Ureter (tissue), 1 donor: ENCODE data around the gene CDK8. TPM values are rescaled to one million over a fixed set of nuclear protein-coding genes. Genes with fewer than 3 reads are reported as not detected.
"Not testable (repeated sequence)": the region's sequence is repeated elsewhere in the genome, so short reads cannot be mapped to it uniquely, and the experiment has no call there.

ENCODE experiments used
- DNase-seq: peaks from one replicate; pipeline ENCODE4 v3.0.0-alpha.2; 2020; ENCODE audit warnings: low spot score
- total RNA-seq: library from RNA; stranded (reverse); gene quantifications from one replicate; pipeline ENCODE4 v1.2.4, GENCODE V29; 2023
- donor health status: DM: yes; HTN: yes; CAD: no.

The CDK8 gene
- total RNA-seq, 1 donor from 2014 or later = 18.0 TPM

- no peak for DNase-seq
Observed at GRCh38 chr13:26253262-26253786, 605 bp upstream of the CDK8 start.

GRCh38 chr13:26254583-26255111 lies 718 bp downstream of the CDK8 start:
- DNase-seq = peak; percentile 62

- DNase-seq = no peak
Observed at GRCh38 chr13:26255115-26255514, 1.2 kb downstream of the CDK8 start.

- no peak for DNase-seq
Observed at GRCh38 chr13:26255691-26256277, 1.9 kb downstream of the CDK8 start.

GRCh38 chr13:26257049-26257448 lies 3.1 kb downstream of the CDK8 start:
- DNase-seq = no peak

DNA sequence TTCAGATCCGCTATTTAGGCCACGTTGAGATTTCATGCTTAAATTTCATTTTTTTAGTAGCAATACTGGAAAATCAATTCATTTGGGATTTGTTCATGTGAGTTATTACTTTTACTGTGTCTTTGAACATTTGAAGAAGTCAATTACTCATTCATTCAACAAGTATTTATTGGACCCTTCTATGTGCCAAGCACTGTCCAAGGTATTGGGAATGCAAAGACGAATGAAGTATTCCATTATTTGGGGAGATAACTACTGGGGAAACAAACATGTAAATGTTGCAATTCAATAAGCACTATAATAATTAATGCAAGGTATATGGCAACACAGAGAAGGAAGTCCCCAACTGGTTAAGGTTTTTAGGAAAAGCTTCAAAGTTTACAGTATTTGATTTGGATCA lies 5.7 kb downstream of the CDK8 start:
- DNase-seq = no peak

GRCh38 chr13:26262156-26262555 lies 8.2 kb downstream of the CDK8 start:
- DNase-seq = no peak

DNA sequence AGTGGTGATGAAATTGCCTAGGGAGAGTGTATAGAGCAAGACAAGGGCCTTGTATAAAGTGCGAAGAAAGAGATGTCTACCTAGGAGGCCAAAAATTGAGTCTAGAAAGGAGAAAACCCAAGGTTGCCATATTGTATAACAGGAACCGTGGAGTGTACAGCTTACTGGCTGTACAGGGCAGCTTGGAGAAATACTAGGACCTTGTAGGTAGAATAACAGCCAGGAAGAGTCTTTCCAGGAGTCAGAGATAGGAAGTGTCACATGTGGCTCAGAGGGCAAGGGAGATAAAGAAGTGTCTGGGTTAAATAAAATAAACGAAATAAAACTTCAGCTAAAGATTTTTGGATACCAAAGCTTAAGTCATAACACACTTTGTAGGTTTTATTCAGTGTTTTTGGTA lies 12.4 kb downstream of the CDK8 start:
- no peak for DNase-seq

- DNase-seq = no peak
Observed at GRCh38 chr13:26270707-26271106, 16.8 kb downstream of the CDK8 start.

DNA sequence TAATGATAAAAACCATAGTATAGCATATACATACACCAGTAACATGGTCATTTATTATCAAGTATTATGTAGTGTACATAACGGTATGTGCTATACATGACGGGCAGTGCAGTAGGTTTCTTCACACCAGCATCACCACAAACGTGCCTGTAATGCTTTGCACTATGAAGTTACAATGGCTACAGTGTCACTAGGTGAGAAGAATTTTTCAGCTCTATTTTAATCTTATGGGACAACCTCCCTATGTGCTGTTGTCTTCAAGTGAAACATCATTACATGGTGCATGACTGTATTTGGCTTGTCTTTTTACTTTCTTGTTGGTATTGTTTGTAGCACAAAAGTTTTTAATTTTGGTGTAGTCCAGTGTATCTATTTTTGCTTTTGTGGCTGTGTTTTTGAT lies 18.7 kb downstream of the CDK8 start:
- no peak for DNase-seq

DNA sequence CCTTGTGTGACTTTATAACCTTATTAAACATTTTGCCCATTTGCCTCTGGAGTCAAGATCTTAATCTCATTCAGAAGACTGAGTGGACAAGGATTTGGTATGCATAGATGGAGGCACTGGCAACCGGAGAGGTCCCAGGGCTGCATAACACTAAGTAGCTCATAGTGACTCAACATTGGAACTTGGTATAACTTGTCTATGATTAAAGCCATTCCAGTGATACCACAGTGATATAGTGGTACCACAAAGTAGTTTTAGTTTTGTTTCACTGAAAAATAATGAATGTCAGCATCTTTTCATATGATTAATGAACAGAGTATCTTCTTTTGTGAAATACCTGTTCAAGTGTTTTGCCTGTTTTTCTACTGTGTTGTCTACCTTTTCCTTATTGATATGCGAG lies 26.4 kb downstream of the CDK8 start:
- no peak for DNase-seq

DNA sequence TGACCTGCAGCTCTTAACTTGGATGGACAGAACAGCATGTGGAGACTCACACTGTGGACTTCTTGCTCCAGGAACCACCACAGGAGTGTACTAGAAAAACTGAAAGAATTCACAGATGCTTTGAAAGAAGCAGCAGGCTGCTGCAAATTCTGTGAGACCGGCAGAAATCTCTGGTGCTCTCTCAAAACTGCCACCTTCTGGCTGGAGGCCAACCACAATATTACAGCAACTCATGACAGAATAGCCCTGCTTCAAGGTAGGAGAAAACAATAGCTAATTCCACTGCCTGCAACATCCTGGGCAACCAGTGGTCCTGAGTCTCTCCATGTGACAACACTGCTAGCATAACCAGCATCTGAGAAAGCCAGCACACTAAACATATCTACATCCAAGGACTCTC lies 26.9 kb downstream of the CDK8 start:
- no peak for DNase-seq

DNA sequence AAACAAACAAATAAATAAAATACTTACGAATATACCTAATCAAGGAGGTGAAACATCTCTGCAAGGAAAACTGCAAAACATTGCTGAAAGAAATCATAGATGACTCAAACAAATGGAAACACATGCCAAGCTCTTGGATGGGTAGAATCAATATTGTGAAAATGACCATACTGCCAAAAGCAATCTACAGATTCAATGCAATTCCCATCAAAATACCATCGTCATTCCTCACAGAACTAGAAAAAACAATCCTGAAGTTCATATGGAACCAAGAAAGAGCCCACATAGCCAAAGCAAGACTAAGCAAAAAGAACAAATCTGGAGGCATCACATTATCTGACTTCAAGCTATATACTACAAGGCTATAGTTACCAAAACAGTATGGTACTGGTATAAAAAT lies 32.0 kb downstream of the CDK8 start:
- not testable (repeated sequence) for DNase-seq

GRCh38 chr13:26288838-26289237 lies 34.9 kb downstream of the CDK8 start:
- DNase-seq = not testable (repeated sequence)

DNA sequence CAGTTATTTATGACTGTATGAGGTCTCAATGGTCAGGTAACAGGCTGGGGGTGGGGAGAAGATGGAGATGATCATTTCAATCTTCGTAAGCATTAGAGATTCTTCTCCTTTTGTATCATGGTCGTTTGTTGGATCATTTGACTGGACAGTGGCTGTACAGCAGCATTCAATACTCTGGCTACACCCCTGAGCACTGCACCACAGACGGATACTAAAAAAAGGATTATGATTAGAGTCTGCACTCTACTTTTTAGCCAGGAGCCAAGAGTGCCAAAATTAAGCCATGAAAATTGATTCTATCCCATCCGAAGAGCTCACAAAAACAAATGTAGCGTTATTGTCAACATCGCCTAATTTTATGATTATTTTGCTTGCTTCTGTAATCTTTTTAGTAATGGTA lies 41.9 kb downstream of the CDK8 start:
- no peak for DNase-seq

DNA sequence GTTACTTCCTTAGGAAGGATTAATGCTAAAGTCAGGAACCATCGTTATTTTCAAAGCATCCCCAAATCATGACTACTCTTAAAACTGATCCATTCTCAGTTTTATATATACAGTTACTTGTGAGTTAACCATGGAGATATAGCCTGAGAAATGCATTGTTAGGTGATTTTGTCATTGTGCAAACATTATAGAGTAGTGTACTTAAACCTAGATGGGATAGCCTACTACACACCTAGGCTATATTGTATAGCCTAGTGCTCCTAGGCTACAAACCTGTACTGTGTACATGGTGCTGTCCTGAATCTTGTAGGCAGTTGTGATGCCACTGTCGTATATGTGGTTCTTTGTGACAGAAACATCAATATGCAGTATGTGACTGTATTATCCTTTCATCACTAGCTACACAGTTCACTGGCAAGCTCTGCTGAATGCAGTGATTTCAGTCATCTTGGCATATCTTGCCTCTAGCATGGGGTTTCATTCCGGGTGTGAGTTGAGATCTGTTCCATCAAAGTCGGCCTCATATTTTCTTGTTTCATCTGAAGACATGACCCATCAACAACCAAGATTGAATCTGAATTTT lies 45.3 kb downstream of the CDK8 start:
- no peak for DNase-seq

- no peak for DNase-seq
Observed at GRCh38 chr13:26300140-26300539, 46.2 kb downstream of the CDK8 start.

GRCh38 chr13:26305676-26306075 lies 51.7 kb downstream of the CDK8 start:
- DNase-seq = no peak

- no peak for DNase-seq
Observed at GRCh38 chr13:26307701-26308100, 53.8 kb downstream of the CDK8 start.

DNA sequence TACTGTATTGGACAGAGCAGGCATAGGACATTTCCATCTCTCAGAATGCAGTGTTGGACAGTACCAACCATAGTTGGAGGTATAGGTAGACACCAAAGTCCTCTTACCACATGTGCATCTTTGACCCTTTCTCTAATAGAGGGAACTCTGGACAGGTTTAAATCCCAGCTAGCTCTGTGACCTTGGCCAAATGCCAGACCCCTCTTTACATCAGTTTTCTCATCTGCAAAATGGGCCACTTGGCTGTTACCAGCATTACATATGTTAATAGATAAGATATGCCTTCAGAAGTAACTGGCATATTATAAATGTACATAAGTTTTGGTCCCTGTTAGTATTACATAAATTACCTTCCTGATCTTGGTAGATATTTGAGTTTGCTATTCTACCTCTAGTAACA lies 54.3 kb downstream of the CDK8 start:
- no peak for DNase-seq

DNA sequence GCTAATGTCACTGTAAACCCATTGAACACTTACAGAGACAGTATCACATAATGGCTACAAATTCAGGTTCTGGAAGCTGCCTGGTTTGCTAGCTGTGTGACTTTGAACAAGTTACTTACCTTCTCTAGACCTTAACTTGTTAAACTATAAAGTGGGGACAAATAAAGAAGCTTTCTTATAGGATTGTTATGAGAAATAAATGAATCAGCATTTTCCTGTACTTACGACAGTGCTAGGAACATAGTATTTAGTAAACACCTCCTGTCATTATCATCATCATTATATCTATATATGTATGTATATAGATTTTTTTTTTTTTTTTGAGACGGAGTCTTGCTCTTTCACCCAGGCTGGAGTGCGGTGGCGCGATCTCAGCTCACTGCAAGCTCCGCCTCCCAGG lies 54.9 kb downstream of the CDK8 start:
- DNase-seq = no peak

DNA sequence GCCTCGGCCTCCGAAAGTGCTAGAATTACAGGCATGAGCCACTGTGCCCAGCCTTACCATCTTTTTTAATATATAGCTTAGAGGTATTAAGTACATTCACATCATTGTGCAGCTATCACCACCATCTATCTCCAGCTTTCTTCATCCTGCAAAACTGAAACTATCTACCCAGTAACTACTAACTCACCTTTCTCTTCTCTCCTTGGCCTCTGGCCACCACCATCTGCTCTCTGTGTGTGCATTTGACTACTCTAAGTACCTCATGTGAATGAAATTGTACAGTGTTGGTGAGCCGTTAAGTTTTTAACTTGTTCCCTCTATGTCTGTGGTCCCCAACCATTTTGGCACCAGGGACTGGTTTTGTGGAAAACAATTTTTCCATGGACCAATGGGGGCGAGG lies 56.1 kb downstream of the CDK8 start:
- DNase-seq = no peak

- no peak for DNase-seq
Observed at GRCh38 chr13:26310470-26310869, 56.5 kb downstream of the CDK8 start.

DNA sequence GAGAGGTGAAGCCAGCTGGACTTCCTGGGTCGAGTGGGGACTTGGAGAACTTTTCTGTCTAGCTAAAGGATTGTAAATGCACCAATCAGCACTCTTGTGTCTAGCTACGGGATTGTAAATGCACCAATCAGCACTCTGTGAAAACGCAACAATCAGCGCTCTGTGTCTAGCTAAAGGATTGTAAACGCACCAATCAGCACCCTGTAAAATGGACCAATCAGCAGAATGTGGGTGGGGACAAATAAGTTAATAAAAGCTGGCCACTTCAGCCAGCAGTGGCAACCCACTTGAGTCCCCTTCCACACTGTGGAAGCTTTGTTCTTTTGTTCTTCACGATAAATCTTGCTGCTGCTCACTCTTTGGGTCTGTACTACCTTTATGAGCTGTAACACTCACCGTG lies 58.1 kb downstream of the CDK8 start:
- DNase-seq = not testable (repeated sequence)
